Body of pancreas (tissue), 4 donors: Measurements from ENCODE around the gene GAST. TPM values are rescaled to one million over a fixed set of nuclear protein-coding genes. Genes with fewer than 3 reads are reported as not detected.

ENCODE experiments used
- ATAC-seq: fragments of 150-250 bp; one replicate; pipeline ENCODE4 v1.9.1; 2016
- DNase-seq, 4 donors: peaks; one replicate each; pipeline ENCODE4 v3.0.0-alpha.2; 2019
- H3K27ac ChIP-seq, 4 donors: fragments of 200-600 bp; sonication (generic); 1 replicate in 3 of 4; 2 replicates in 1 of 4; pipeline versions ENCODE4 v1.5.1 to v1.6.1; 2016 to 2019; ENCODE audit warnings: mild to moderate bottlenecking in 1 of 4, mixed read lengths in 1 of 4, moderate library complexity in 1 of 4
- H3K27me3 ChIP-seq, 2 donors: fragments of 200-600 bp; sonication (generic); one replicate each; pipeline ENCODE4 v1.6.0; 2016; ENCODE audit warnings: mild to moderate bottlenecking in 1 of 2
- H3K36me3 ChIP-seq, 2 donors: fragments of 200-600 bp; sonication (generic); replicated peaks in 1 of 2; 2 replicates each; pipeline ENCODE4 v1.5.1; 2016; ENCODE audit warnings: low read depth in 2 of 2; ENCODE audit not compliant: insufficient read depth in 1 of 2
- H3K4me1 ChIP-seq: fragments of 200-600 bp; sonication (generic); one replicate; pipeline ENCODE4 v1.6.0; 2016
- H3K4me3 ChIP-seq, 2 donors: fragments of 200-600 bp; sonication (generic); 1 replicate in 1 of 2; 2 replicates in 1 of 2; pipeline ENCODE4 v1.5.1; 2016 to 2019
- H3K9me3 ChIP-seq, 3 donors: fragments of 200-600 bp; sonication (generic); 1 replicate in 2 of 3; 2 replicates in 1 of 3; pipeline ENCODE4 v1.5.1; 2016
- CTCF ChIP-seq, 7 experiments: fragments of 450-650 bp in 4 of 7; fragments of 200-600 bp in 3 of 7; sonication (generic) in 3 of 7; IDR thresholded peaks; one replicate each; pipeline ENCODE4 v1.5.1; 2016 to 2019; ENCODE audit warnings: antibody characterized with exemption in 7 of 7
- POLR2A ChIP-seq, 3 donors: fragments of 450-650 bp; IDR thresholded peaks; one replicate each; pipeline ENCODE4 v1.6.1; 2016; ENCODE audit warnings: antibody characterized with exemption in 3 of 3, mild to moderate bottlenecking in 2 of 3
- WGBS, 2 donors: methylation state at CpG; one replicate each; pipeline ENCODE4 v1.1.5; 2017; 5-methylcytosine and 5-hydroxymethylcytosine counted together
- intact Hi-C: fragments of 100-400 bp; cut with DNase I; formaldehyde crosslinking; loops from one replicate; pipeline ENCODE4 v1.15.1; 2023
- total RNA-seq, 2 donors: library from RNA; depleted of rRNA; stranded (reverse); fragments of >200 nt; gene quantifications; one replicate each; pipeline ENCODE4 v1.1.0, GENCODE V29; 2016

GAST gene
- total RNA-seq, 2 donors from 2014 or later = not detected

GRCh38 chr17:41741709-41742108 lies 29.6 kb downstream of the GAST start:
- intact Hi-C loops = no loop called here
- whole genome bisulfite sequencing, 2 donors = 72 to 78% methylated on average over 6 to 9 of the region's 9 CpGs
- TF ChIP-seq CTCF (IDR thresholded peaks at IDR 0.05) = no peak
- TF ChIP-seq POLR2A (IDR thresholded peaks at IDR 0.05) = no peak

GRCh38 chr17:41748275-41748674 lies 36.1 kb downstream of the GAST start:
- no peak overlapping the region for H3K4me3 ChIP-seq
- no peaks in the 10 kb centered on the region for H3K9me3 ChIP-seq
- WGBS, 2 donors = 85 to 88% methylated on average over 6 of the region's 6 CpGs
- H3K36me3 ChIP-seq = no peaks in the 10 kb centered on the region
- no peaks in the 10 kb centered on the region for H3K27me3 ChIP-seq
- no peak overlapping the region for H3K27ac ChIP-seq
- DNase-seq (no peak), ATAC-seq (no peak)
- no peaks in the 10 kb centered on the region for H3K4me1 ChIP-seq
- TF ChIP-seq POLR2A (IDR thresholded peaks at IDR 0.05) = no peak
- no peak for TF ChIP-seq CTCF (IDR thresholded peaks at IDR 0.05)
- intact Hi-C loops = no loop called here

More at GRCh38 chr17:41741709-41742108, 29.6 kb downstream of the GAST start:
- no peak for ATAC-seq
- no peaks in the 10 kb centered on the region for H3K36me3 ChIP-seq
- no peaks in the 10 kb centered on the region for H3K27me3 ChIP-seq
- peaks cover 21% of the 10 kb centered on the region for H3K4me1 ChIP-seq
- DNase-seq = no peak
- no peak overlapping the region for H3K27ac ChIP-seq
- H3K9me3 ChIP-seq = no peaks in the 10 kb centered on the region
- no peak overlapping the region for H3K4me3 ChIP-seq

- Histone ChIP-seq H3K4me1 (no peaks in the 10 kb centered on the region), H3K4me3 (no peak overlapping the region), H3K27me3 (no peaks in the 10 kb centered on the region), H3K36me3 (peaks cover 0 to 7% of the 10 kb centered on the region in 2 donors), H3K27ac (no peak overlapping the region), H3K9me3 (no peaks in the 10 kb centered on the region)
- TF ChIP-seq CTCF (IDR thresholded peaks at IDR 0.05) = no peak
- WGBS, 2 donors = 84 to 88% methylated on average over 4 of the region's 4 CpGs
- DNase-seq (no peak), ATAC-seq (no peak)
- intact Hi-C loops = no loop called here
Observed at GRCh38 chr17:41750862-41751261, 38.7 kb downstream of the GAST start.

GRCh38 chr17:41751288-41751687 lies 39.2 kb downstream of the GAST start:
- H3K27ac ChIP-seq = no peak overlapping the region
- H3K9me3 ChIP-seq = no peaks in the 10 kb centered on the region
- no peak for DNase-seq
- TF ChIP-seq POLR2A (IDR thresholded peaks at IDR 0.05) (no peak), CTCF (IDR thresholded peaks at IDR 0.05) (no peak)
- peaks cover 0 to 10% of the 10 kb centered on the region in 2 donors for H3K36me3 ChIP-seq
- WGBS, 2 donors = 64 to 85% methylated on average over 3 of the region's 3 CpGs
- no peak for ATAC-seq
- intact Hi-C loops = no loop called here
- no peaks in the 10 kb centered on the region for H3K4me1 ChIP-seq
- H3K4me3 ChIP-seq = no peak overlapping the region
- no peaks in the 10 kb centered on the region for H3K27me3 ChIP-seq

GRCh38 chr17:41754066-41754465 lies 41.9 kb downstream of the GAST start:
- no peak overlapping the region for H3K27ac ChIP-seq
- no peaks in the 10 kb centered on the region for H3K4me1 ChIP-seq
- WGBS, 2 donors = 78 to 88% methylated on average over 12 of the region's 12 CpGs
- H3K4me3 ChIP-seq = no peak overlapping the region
- no peak for DNase-seq
- TF ChIP-seq CTCF (IDR thresholded peaks at IDR 0.05) (no peak), POLR2A (IDR thresholded peaks at IDR 0.05) (no peak)
- no peaks in the 10 kb centered on the region for H3K27me3 ChIP-seq
- no peak for ATAC-seq
- H3K36me3 ChIP-seq = peaks cover 0 to 24% of the 10 kb centered on the region in 2 donors
- intact Hi-C loops = no loop called here
- no peaks in the 10 kb centered on the region for H3K9me3 ChIP-seq
